Panc1 (cell line): ENCODE results near the gene SH3TC2. TPM values are rescaled to one million over a fixed set of nuclear protein-coding genes. Genes with fewer than 3 reads are reported as not detected.

Source experiments
- ATAC-seq: fragments of 200-7000 bp; cut with Tn5 transposase; 2 replicates; pipeline ENCODE4 v1.9.1; 2020; ENCODE audit warnings: mild to moderate bottlenecking, moderate library complexity
- BruUV-seq: library from RNA; stranded (reverse); fragments of 400-500 nt; replicated peaks from 2 replicates; lab custom pipeline; 2021; lab: Mats Ljungman, UMichigan
- CTCF ChIA-PET: fragments of 300-600 bp; sonication (Branson Sonifier 250); formaldehyde crosslinking; loops from one replicate; lab custom pipeline; 2022; ENCODE audit warnings: antibody characterized with exemption; lab: Charles Lee
- POLR2A ChIA-PET: fragments of 300-600 bp; sonication (Branson Sonifier 250); formaldehyde crosslinking; loops from one replicate; lab custom pipeline; 2022; ENCODE audit warnings: antibody characterized with exemption; lab: Charles Lee
- DNase-seq: peaks from one replicate; pipeline ENCODE4 v3.0.0-alpha.2; 2010; ENCODE audit warnings: low read depth, low spot score
- H3K27ac ChIP-seq: 2 replicates; pipeline ENCODE4 v1.5.1; 2011; ENCODE audit warnings: mild to moderate bottlenecking, low read length, inconsistent platforms
- H3K27me3 ChIP-seq: fragments of 200-500 bp; sonication (Bioruptor generic); 2 replicates; pipeline ENCODE4 v1.6.0; 2014; ENCODE audit warnings: low read length, inconsistent platforms; ENCODE audit not compliant: control insufficient read depth, insufficient read depth
- H3K36me3 ChIP-seq: fragments of 200-500 bp; sonication (Bioruptor generic); 2 replicates; pipeline ENCODE4 v1.5.1; 2014; ENCODE audit warnings: inconsistent platforms, mild to moderate bottlenecking, low read length, moderate library complexity; ENCODE audit not compliant: control insufficient read depth, insufficient read depth
- H3K4me1 ChIP-seq: 2 replicates; pipeline ENCODE4 v1.5.1; 2011; ENCODE audit warnings: inconsistent platforms, mild to moderate bottlenecking, low read length, moderate library complexity; ENCODE audit not compliant: control insufficient read depth, insufficient read depth
- H3K4me3 ChIP-seq, 2 experiments: 2 replicates each; pipeline ENCODE4 v1.5.1; 2011 to 2012; ENCODE audit warnings: low read depth in 2 of 2, low read length in 2 of 2, mild to moderate bottlenecking in 2 of 2, inconsistent platforms in 1 of 2, moderate library complexity in 1 of 2
- H3K9me3 ChIP-seq: fragments of 200-500 bp; sonication (Bioruptor generic); 2 replicates; pipeline ENCODE4 v1.5.1; 2014; ENCODE audit warnings: low read depth, mild to moderate bottlenecking, inconsistent platforms, low read length, moderate library complexity; ENCODE audit not compliant: control insufficient read depth, insufficient read depth
- POLR2AphosphoS5 ChIP-seq: IDR thresholded peaks from 2 replicates; pipeline ENCODE4 v1.6.1; 2012; ENCODE audit warnings: mild to moderate bottlenecking, low read depth, low read length, moderate library complexity
- SIN3A ChIP-seq: IDR thresholded peaks from 2 replicates; pipeline ENCODE4 v1.6.1; 2012; ENCODE audit warnings: low read depth, mild to moderate bottlenecking, low read length, moderate library complexity, borderline replicate concordance; ENCODE audit not compliant: insufficient read depth
- TCF7L2 ChIP-seq: IDR thresholded peaks from 2 replicates; pipeline ENCODE4 v1.6.1; 2011; ENCODE audit warnings: mild to moderate bottlenecking, low read depth, low read length, inconsistent platforms
- in situ Hi-C: cut with HindIII; loops from 2 replicates; pipeline ENCODE4 v1.10.0; 2016; ENCODE audit warnings: low sequenced_read_pairs, low pct_unique_long_range_greater_than_20kb
- intact Hi-C: fragments of 100-400 bp; cut with micrococcal nuclease; formaldehyde crosslinking; loops from one replicate; pipeline ENCODE4 v1.10.0; 2022; ENCODE audit not compliant: unreplicated experiment
- total RNA-seq: library from RNA; stranded (reverse); gene quantifications from one replicate; pipeline ENCODE4 v1.2.1, GENCODE V29; 2021; ENCODE audit not compliant: unreplicated experiment
- TF ChIP-seq, protein P1 (sequence below), 2 experiments: IDR thresholded peaks; 2 replicates each; pipeline ENCODE4 v1.6.1; 2011 to 2012; ENCODE audit warnings: low read depth in 2 of 2, control low read depth in 1 of 2, low read length in 1 of 2, mild to moderate bottlenecking in 1 of 2, moderate library complexity in 1 of 2; ENCODE audit not compliant: insufficient read depth in 1 of 2
- TF ChIP-seq, protein P2 (sequence below): fragments of 450-650 bp; IDR thresholded peaks from 2 replicates; pipeline ENCODE4 v1.5.1; 2017; ENCODE audit warnings: mild to moderate bottlenecking

SH3TC2 gene
- total RNA-seq, 1 experiment from 2014 or later: 0.33 TPM

DNA sequence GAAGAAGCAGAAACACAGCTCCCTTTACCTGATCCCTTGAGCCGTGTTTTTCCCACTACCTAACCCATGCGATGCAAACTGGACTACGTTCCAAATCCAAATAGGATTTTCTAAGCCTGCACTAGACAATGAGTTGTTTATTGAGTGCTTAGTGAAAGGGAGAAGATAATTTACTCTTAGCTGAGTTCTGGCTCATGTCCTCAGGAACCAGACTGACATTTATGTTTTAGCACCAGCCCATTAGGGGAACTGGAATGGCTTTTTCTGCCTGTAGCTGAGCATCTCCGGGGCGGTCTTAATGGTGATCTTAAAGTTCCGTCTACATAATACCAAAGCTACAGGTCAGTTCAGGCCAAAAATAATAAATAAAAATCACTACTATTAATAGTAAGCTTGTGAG lies 81.5 kb downstream of the SH3TC2 start:
- no peaks in the 10 kb centered on the region; the same call in 1 of the 2 replicates for H3K9me3 ChIP-seq
- ChIA-PET CTCF (no interaction called here), POLR2A (no interaction called here)
- in situ Hi-C loops (no loop called here), intact Hi-C loops (no loop called here)
- ATAC-seq (no peak), DNase-seq (no peak)
- no peak for TF ChIP-seq TCF7L2
- TF ChIP-seq, protein P1, sequence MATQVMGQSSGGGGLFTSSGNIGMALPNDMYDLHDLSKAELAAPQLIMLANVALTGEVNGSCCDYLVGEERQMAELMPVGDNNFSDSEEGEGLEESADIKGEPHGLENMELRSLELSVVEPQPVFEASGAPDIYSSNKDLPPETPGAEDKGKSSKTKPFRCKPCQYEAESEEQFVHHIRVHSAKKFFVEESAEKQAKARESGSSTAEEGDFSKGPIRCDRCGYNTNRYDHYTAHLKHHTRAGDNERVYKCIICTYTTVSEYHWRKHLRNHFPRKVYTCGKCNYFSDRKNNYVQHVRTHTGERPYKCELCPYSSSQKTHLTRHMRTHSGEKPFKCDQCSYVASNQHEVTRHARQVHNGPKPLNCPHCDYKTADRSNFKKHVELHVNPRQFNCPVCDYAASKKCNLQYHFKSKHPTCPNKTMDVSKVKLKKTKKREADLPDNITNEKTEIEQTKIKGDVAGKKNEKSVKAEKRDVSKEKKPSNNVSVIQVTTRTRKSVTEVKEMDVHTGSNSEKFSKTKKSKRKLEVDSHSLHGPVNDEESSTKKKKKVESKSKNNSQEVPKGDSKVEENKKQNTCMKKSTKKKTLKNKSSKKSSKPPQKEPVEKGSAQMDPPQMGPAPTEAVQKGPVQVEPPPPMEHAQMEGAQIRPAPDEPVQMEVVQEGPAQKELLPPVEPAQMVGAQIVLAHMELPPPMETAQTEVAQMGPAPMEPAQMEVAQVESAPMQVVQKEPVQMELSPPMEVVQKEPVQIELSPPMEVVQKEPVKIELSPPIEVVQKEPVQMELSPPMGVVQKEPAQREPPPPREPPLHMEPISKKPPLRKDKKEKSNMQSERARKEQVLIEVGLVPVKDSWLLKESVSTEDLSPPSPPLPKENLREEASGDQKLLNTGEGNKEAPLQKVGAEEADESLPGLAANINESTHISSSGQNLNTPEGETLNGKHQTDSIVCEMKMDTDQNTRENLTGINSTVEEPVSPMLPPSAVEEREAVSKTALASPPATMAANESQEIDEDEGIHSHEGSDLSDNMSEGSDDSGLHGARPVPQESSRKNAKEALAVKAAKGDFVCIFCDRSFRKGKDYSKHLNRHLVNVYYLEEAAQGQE (IDR thresholded peaks at IDR 0.05; ENCODE audit: insufficient read depth in 1 of 2, low read depth in 2 of 2, low read length in 1 of 2): no peak
- TF ChIP-seq SIN3A: no peak
- TF ChIP-seq, protein P2, sequence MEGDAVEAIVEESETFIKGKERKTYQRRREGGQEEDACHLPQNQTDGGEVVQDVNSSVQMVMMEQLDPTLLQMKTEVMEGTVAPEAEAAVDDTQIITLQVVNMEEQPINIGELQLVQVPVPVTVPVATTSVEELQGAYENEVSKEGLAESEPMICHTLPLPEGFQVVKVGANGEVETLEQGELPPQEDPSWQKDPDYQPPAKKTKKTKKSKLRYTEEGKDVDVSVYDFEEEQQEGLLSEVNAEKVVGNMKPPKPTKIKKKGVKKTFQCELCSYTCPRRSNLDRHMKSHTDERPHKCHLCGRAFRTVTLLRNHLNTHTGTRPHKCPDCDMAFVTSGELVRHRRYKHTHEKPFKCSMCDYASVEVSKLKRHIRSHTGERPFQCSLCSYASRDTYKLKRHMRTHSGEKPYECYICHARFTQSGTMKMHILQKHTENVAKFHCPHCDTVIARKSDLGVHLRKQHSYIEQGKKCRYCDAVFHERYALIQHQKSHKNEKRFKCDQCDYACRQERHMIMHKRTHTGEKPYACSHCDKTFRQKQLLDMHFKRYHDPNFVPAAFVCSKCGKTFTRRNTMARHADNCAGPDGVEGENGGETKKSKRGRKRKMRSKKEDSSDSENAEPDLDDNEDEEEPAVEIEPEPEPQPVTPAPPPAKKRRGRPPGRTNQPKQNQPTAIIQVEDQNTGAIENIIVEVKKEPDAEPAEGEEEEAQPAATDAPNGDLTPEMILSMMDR: no peak
- no peak for TF ChIP-seq POLR2AphosphoS5
- no peak overlapping the region for H3K4me3 ChIP-seq
- H3K27ac ChIP-seq: no peak overlapping the region
- no peaks in the 10 kb centered on the region for H3K27me3 ChIP-seq
- H3K36me3 ChIP-seq: no peaks in the 10 kb centered on the region
- no TSS peak for BruUV-seq
- peaks cover 2% of the 10 kb centered on the region; the same call in 1 of the 2 replicates for H3K4me1 ChIP-seq

- peaks cover 2% of the 10 kb centered on the region; the same call in 1 of the 2 replicates for H3K4me1 ChIP-seq
- H3K27me3 ChIP-seq: no peaks in the 10 kb centered on the region
- ChIA-PET POLR2A (no interaction called here), CTCF (no interaction called here)
- intact Hi-C loops: no loop called here
- no peaks in the 10 kb centered on the region; the same call in 1 of the 2 replicates for H3K9me3 ChIP-seq
- no peak for TF ChIP-seq SIN3A
- no peak for TF ChIP-seq POLR2AphosphoS5
- TF ChIP-seq, protein P2: no peak
- TF ChIP-seq TCF7L2: no peak
- TF ChIP-seq, protein P1 (IDR thresholded peaks at IDR 0.05; ENCODE audit: insufficient read depth in 1 of 2, low read depth in 2 of 2, low read length in 1 of 2): no peak
- ATAC-seq (no peak), DNase-seq (no peak)
- no peak overlapping the region for H3K4me3 ChIP-seq
- BruUV-seq: no TSS peak
- H3K36me3 ChIP-seq: no peaks in the 10 kb centered on the region
- in situ Hi-C loops: no loop called here
- no peak overlapping the region for H3K27ac ChIP-seq
Observed at GRCh38 chr5:148980731-148981130, 82.1 kb downstream of the SH3TC2 start.
